Activated CD4-positive, CD25-positive, alpha-beta regulatory T cell treated with anti-CD3 and anti-CD28 coated beads, Interleukin-2, amount 50 U/mL, for 24 hours (primary cell): ENCODE data around the gene MAN2A2.
"Not testable (repeated sequence)": the region's sequence is repeated elsewhere in the genome, so short reads cannot be mapped to it uniquely, and the experiment has no call there.

Experiments
- ATAC-seq, 2 donors: fragments of 150-1000 bp; cut with Tn5 transposase; one replicate each; pipeline ENCODE4 v1.10.0; 2021; ENCODE audit warnings: mild to moderate bottlenecking in 1 of 2, moderate library complexity in 1 of 2

Gene MAN2A2

DNA sequence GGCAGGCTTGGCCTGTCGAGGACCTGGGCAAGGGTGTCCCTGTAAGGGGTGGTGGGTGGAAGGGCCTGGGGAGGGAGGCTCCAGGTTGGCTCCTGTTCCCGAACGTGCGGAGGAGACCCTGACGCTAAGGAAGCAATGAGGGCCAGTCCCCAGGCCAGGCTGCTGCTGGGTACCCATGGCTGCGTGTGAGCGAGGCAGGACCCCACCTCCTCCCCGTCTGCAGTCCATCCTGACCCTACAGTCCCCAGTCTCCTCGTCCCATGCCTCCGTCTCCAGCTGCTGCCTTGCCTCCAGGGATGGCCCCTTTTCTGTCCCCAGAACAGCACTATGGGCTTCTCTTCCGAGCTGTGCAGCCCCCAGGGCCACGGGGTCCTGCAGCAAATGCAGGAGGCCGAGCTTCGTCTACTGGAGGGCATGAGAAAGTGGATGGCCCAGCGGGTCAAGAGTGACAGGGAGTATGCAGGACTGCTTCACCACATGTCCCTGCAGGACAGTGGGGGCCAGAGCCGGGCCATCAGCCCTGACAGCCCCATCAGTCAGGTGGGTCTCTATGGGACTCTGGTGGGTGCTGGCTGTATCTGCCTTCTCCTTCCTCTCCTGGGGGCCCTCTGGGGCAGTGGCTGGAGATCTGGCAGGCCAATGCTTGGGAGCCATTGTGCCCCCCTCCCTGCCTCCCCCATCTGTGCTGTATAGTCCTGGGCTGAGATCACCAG, 18.2 kb upstream of the MAN2A2 start:
- ATAC-seq = no peak

DNA sequence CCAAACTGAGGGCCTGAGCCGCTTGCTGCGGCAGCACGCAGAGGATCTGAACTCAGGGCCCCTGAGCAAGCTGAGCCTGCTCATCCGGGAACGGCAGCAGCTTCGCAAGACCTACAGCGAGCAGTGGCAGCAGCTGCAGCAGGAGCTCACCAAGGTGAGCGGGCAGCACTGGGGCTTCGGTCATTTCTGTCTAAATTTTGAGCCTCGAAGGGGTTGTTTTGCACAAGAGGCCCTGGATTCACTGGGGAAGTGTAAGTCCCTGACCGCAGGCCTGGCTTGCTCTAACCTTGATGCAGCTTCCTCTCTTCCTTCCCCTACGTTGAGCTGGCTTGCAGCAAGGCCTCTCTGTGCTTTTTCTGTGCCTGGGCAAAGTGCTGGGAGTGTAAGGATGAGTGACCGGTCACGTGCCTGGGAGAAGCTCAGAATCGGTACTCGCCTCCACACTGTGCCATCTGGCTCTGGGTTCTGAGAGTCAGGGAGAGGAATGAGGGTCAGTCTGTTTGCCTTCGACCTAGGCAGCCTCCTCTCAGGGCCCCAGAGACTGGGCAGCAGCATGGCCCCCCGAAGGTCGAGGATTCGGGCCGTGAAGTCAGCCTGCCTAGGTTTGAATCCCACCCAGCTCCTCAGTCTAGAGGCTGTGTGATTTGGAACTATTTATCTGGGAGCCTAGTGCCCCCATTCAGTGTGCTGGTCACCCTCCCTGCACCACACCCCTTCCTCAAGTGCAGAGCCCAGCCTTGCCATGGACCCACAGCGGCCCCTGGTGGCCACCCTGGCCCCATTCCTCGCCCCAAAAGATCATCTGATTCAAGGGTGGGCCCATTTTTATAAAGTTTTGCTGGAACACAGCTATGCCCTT, 17.4 kb upstream of the MAN2A2 start:
- peak; percentile 66 to 77 for ATAC-seq

DNA sequence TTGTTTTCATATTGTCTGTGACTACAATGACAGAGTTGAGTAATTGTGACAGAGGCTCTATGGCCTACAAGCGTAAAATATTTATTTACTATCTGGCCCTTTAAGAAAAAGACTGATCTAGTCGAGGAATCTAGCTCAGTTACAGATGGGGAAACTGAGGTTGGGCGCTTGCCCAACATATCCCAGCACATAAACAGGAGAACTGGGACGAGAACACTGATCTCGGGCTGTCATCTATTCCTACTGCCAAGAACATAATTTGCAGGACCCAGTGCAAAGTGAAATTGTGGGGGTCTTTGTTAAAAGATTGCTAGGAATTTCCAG, 16.8 kb upstream of the MAN2A2 start:
- no peak for ATAC-seq

DNA sequence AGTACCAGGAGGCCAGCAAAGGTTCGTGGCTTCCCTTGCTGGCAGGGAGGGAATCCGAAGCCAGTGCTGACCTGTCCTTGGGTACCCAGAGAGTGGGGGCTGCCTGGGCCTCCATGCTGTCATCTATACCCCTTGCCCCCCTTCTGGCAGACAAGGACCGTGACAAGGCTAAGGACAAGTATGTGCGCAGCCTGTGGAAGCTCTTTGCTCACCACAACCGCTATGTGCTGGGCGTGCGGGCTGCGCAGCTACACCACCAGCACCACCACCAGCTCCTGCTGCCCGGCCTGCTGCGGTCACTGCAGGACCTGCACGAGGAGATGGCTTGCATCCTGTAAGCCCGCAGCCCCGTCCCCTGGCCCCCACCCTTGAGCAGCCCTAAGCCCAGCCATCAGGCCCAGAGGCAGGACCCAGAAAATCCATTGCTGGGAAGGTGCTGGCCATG, 16.0 kb upstream of the MAN2A2 start:
- no peak for ATAC-seq

DNA sequence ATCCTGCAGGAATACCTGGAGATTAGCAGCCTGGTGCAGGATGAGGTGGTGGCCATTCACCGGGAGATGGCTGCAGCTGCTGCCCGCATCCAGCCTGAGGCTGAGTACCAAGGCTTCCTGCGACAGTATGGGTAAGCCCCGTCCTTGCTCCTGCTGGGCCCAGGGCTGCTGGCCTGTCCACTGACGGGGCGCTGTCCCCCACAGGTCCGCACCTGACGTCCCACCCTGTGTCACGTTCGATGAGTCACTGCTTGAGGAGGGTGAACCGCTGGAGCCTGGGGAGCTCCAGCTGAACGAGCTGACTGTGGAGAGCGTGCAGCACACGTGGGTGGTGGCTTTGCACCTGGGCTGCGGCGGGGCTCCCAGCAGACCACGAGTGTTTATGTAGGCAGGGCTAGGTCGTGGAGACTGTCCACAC, 13.8 kb upstream of the MAN2A2 start:
- no peak for ATAC-seq

DNA sequence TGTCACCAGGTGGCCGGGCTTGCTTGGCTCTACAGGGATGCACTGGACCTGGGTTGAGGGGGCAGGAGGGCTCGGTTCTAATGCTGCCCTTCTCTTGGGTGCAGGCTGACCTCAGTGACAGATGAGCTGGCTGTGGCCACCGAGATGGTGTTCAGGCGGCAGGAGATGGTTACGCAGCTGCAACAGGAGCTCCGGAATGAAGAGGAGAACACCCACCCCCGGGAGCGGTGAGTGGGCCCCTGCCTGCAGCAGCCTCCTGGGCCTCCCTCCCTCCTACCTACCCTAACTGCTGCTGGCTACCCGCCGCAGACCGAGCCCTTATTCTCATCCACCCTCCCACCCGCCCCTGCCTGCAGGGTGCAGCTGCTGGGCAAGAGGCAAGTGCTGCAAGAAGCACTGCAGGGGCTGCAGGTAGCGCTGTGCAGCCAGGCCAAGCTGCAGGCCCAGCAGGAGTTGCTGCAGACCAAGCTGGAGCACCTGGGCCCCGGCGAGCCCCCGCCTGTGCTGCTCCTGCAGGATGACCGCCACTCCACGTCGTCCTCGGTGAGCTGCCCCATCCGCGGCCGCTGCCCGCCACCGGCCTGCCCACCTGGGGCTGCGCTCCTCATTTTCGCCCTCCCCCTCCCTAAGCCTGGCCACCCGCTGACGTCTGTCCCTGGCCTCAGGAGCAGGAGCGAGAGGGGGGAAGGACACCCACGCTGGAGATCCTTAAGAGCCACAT, 13.2 kb upstream of the MAN2A2 start:
- no peak for ATAC-seq

DNA sequence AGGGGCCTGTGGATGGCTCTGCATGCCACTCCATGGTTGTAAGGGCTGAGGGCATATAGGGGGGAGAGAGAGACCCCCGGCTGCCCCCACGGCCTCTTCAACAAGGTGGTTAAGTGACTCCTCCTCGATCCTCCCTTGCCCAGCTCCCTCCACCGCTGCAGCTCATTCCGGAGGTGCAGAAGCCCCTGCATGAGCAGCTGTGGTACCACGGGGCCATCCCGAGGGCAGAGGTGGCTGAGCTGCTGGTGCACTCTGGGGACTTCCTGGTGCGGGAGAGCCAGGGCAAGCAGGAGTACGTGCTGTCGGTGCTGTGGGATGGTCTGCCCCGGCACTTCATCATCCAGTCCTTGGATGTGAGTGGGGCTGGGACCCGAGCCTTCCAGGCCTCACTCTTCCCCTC, 12.3 kb upstream of the MAN2A2 start:
- ATAC-seq = no peak

DNA sequence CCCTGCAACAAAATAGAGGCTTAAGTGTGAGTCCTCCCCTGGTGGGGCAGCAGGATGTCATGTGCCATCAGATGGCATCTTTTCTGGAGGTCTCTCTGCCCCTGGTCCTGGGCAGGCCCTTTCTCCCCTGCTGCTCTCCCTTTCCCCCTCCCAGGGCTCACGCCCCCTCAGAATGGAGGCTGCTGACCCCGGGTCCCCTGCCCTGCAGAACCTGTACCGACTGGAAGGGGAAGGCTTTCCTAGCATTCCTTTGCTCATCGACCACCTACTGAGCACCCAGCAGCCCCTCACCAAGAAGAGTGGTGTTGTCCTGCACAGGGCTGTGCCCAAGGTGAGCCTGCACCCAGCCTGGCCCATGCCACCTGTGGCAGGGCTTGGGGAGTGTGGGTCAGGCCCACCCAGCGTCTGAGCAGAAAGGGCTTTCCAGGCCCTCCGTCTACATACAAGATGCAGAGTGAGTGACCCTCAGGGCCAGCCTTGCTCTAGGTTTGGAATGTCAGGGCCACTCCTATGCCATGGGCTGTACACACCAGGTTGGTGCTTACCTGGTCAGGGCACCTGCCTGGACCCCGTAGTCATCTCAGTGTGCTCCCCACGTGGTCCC, 11.7 kb upstream of the MAN2A2 start:
- ATAC-seq = no peak

DNA sequence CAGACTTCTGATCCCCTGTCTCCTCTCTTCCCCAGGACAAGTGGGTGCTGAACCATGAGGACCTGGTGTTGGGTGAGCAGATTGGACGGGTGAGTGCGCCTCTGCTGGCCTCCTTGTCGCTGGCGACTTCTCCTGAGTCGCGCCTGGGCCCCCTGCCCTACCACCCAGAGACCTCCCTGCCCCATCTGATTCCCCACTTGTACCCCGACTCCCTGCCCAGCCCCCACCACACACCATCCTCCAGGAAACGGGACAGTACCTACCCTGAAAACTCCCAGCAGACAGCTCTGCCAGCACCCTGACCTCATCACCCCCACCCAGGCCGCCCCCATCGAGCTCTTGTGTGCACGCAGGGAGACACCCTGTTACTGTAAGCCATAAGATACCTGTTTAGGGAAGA, 11.1 kb upstream of the MAN2A2 start:
- ATAC-seq = no peak

DNA sequence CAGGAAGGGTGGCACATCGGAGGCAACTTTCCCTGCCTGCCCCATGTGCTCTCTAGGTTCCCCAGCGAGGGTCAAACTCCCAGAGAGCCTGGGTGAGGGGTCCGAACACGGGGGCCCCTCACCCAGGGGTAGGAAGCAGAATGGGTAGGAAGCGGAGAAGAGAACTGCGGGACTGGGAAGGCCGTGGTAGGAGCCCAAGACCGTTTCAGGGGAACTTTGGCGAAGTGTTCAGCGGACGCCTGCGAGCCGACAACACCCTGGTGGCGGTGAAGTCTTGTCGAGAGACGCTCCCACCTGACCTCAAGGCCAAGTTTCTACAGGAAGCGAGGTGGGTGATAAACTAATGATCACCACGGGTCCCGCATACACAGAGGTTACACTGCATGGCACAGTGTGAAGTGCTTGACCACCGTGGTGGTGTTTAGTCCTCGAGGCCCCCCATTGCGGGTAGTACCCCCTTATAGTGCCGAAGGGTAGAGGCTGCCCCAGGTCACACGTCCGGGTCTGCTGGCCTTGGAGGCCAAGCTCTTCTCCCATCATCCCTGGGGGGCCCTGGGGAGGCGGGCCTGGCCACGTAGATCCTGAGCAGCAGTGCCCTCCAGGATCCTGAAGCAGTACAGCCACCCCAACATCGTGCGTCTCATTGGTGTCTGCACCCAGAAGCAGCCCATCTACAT, 10.5 kb upstream of the MAN2A2 start:
- no peak for ATAC-seq

DNA sequence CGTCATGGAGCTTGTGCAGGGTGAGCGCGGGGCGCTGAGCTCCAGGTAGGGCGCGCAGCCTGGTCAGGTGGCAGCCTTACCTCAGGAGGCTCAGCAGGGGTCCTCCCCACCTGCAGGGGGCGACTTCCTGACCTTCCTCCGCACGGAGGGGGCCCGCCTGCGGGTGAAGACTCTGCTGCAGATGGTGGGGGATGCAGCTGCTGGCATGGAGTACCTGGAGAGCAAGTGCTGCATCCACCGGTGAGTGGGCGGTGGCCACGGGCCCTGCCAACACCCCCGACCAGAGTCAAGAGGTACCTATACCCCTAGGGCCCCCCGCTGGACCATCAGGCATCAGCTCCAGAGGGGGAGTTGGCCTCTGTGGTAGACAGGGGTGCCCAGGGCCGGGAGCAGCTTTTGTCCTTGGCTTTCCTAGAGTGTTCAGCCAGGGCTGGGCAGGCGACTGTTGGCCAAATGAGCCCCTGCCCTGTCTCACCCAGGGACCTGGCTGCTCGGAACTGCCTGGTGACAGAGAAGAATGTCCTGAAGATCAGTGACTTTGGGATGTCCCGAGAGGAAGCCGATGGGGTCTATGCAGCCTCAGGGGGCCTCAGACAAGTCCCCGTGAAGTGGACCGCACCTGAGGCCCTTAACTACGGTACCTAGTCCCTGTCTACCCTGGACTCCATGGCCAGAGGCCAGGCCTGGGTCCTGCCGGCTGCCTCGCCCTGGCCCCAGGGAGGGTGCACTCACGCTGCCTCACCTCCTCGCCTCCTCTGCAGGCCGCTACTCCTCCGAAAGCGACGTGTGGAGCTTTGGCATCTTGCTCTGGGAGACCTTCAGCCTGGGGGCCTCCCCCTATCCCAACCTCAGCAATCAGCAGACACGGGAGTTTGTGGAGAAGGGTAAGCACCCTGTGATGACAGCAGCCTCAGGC, 9.7 kb upstream of the MAN2A2 start:
- ATAC-seq = no peak

DNA sequence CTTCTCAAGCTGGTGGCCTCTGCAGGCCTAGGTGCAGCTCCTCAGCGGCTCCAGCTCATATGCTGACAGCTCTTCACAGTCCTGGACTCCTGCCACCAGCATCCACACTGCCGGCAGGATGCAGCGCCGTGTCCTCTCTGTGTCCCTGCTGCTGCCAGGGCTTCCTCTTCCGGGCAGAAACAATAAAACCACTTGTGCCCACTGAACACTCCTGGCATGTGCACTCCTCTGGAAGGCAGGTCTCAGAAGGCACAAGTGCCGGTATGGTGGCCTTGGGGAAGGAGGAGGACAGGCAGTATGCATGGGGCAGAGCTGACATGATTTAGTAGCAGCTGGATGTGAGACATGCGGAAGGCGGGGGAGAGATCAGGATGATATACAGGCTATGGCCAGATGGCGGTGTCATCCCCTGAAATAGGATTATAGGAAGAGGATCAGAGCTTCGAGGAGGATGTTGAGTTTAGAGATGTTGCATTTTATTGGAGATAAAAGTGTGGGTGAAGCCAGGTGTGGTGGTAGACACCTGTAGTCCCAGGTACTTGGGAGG, 7.5 kb upstream of the MAN2A2 start:
- no peak for ATAC-seq

DNA sequence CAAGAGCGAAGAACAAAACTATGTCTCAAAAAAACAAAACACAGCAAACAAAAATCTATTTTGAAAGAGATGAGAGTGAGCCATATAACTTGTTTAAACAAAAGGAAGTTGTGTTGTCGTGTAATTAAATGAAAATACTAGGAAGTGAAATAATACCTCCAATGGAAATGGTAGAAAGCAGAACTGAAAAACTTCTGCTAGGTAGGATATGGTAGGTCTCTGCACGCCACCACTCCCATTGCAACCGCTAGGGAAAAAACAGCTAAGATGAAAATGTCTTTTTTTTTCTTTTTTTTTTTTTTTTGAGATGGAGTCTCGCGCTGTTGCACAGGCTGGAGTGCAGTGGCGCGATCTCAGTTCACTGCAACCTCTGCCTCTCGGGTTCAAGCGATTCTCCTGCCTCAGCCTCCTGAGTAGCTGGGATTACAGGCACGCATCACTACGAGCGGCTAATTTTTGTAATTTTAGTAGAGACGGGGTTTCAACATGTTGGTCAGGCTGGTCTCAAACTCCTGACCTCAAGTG, 5.9 kb upstream of the MAN2A2 start:
- ATAC-seq = not testable (repeated sequence)

DNA sequence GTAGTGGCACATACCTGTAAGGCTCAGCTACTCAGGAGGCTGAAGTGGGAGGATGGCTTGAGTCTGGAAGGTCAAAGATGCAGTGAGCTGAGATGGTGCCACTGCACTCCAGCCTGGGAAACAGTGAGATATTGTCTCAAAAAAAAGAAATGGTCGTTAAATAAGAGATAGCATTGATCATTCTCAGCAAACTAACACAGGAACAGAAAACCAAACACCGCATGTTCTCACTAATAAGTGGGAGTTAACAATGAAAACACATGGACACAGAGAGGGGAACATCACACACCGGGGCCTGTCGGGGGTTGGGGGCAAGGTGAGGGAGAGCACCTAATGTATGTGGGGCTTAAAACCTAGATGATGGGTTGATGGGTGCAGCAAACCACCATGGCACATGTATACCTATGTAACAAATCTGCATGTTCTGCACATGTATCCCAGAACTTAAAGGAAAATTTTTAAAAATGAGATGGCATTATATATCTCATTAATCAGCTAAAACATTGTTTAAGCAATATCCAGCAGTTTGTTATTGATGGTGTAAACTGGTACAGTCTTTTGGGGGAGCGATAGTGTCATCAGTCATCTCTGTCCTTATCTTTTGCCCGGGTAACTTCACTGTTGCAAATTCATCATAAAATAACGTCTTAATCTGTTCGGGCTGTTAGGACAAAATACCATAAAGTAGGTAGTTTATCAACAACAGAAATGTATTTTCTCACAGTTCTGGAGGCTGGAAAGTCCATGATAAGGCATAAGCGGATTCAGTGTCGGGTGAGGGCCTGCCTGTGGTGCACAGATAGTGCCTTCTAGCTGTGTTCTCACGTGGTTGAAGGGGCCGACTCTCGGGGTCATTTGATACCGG, 1.7 kb upstream of the MAN2A2 start:
- no peak for ATAC-seq

DNA sequence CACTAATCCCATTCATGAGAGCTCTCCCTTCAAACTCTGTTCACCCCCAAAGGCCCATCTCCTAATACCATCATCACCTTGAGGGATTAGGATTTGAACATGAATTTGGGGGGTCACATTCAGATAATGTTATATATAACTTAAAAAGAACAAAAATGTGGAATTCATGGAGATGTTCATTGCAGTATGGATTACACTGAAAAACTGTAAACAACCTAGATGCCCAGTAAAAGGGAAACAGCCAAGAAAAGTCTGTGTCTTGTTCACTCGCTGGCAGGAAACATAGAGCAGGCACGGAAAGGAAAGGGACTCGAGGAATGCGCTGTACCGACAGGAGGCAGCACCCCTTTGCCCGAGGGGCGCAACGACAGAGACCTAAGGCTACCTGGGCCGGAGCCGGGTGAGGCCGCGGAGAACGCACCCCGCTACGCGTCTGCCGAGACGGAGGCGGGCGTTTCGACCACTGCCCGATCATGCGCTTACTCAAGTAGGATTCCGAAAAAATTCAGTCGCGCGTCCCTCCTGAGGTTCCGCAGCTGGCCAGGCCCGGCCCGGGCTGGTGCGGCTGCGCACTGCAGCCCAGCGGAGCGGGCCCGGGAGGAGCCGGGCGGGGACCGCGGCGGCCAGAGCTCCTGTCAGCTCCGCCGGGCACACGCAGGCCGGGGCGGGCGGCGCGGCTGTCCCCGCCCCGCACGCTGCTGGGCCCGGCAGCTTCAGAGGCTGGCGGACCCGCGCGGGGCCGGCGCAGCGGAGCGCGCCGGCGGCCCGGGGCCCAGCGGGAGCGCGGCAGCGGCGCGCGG, 862 bp upstream of the MAN2A2 start:
- ATAC-seq = peak; percentile 81

DNA sequence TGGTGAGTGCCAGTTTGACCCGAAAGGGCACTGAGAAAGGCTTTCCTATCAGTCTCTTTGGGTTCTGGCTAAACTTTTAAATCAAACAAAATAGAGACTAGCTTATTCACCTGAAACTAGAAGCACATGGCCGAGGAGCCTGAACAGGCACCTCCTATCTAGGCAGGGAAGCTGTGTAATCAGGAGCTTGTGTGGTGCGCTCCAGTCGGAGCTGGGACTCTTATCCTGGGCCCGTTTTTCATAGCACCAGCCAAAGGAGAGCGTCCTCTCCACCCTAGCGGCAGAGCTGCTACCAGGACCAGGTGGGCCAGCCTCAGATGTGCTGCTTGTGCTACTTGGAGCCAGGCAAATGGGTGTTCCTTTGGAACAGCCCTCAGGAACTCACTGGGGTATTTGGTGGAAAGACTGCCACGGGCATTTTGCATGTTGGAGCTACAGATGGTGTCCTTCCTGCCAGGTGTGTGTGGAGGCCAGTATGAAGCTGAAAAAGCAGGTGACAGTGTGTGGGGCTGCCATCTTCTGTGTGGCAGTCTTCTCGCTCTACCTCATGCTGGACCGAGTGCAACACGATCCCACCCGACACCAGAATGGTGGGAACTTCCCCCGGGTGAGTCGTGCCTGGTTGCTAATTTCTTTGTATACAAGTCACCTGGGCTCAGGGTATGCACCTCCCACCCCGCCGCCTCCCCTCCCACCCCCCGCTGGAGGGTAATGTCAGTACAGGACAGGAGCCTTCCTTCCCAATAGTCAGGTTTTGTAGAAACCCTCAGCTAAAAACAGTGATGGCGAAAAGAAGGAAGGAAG, 833 bp downstream of the MAN2A2 start:
- ATAC-seq = no peak

DNA sequence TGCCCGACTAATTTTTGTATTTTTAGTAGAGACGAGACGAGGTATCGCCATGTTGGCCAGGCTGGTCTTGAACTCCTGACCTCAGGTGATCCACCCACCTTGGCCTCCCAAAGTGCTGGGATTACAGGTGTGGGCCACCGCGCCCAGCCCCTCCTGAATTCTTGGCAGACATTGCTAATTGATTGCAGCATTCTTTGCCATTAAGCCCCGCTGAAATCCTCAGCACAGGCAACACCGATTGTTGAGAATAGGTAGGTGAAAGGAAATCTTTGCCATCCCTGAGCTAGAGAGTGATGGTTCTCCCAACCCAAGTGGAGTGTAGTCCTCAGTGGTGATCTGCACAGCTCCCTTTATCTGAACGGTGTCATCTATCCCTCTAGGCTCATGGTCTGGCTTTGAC, 1.6 kb downstream of the MAN2A2 start:
- ATAC-seq = no peak
